ENCODE results near the gene RGPD5. TPM values are rescaled to one million over a fixed set of nuclear protein-coding genes. Genes with fewer than 3 reads are reported as not detected.
"Not testable (repeated sequence)": the region's sequence is repeated elsewhere in the genome, so short reads cannot be mapped to it uniquely, and the experiment has no call there.

RGPD5 gene
- total and polyA plus RNA-seq, 8 donors, result 15.2 to 59.4 (median 31.7) TPM

DNA sequence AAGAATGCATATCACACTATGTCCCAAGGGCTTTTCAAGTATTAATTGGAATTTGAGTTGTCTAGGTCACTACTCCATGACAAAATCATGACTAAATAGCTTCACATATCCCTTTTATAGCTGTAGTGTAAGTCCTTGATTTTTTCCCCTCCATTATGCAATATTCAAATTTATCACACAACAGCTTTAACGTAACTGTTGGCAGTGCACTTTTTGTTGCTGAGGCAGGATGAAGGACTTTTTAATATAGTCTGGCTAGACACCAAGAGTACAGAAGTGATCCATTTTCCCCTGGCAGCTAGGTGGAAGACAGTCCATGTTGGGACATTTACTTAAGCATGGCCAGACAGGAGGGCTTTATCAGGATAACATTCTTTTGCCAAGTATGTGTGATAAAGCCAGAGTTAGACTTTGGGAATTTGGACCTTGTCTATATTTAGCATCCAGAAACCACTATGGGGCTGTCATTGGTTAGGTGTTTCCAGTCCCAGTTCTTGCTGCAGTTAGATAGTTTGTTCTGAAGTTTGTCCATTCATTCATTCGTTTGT lies 11.6 kb upstream of the RGPD5 start:
- H3K36me3 ChIP-seq; H3K4me3 ChIP-seq; intact Hi-C loops (cut with DNase I); H3K4me1 ChIP-seq; DNase-seq; H3K9me3 ChIP-seq; FAIRE-seq; H3K27me3 ChIP-seq; H3K27ac ChIP-seq: not testable (repeated sequence)
- WGBS, 2 donors, result no CpG with 5 or more reads among the region's 2 CpGs
- peak; percentile 40 to 92 (median 72) for ATAC-seq

DNA sequence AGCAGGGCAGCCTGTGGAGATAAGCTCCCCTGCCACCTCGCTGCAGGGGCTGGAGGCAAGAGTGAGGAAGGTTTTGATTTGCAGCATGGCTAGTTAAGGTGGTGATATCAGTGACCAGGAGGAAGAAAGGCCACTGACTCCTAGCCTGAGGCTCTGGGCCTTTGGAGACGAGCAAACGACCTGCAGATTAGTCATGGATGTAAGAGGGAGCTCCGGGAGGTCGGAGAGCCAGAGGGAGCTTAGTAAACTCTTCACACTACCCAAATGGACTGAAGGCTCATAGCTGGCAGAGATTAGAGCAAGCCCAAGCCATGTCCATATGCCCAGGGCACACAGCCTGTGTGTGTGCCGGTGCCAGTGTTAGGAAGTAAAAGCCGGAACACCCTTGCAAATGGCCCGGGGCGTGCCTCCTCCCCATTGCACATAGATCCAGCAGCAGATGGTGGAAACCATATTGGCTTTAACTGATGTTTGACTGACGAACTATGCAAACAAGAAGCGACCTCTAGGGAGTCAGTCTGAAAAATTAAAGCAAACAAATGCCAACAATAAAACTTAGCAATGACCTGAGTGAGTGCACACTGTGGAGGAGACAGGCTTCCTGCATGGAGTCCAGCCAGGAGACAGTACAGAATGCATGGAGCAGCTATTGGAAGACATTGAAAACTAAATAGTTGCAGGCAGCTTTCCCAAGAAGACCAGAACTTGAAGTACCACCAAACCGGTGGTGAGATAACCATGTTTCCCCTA lies 2.4 kb upstream of the RGPD5 start:
- whole genome bisulfite sequencing, 2 donors, result no CpG with 5 or more reads among the region's 12 CpGs
- DNase-seq; FAIRE-seq; H3K4me1 ChIP-seq; H3K4me3 ChIP-seq; H3K36me3 ChIP-seq; H3K27me3 ChIP-seq; H3K9me3 ChIP-seq; intact Hi-C loops (cut with DNase I); H3K27ac ChIP-seq: not testable (repeated sequence)
- peak in 2 of 4 donors; percentile 4 to 8 for ATAC-seq

DNA sequence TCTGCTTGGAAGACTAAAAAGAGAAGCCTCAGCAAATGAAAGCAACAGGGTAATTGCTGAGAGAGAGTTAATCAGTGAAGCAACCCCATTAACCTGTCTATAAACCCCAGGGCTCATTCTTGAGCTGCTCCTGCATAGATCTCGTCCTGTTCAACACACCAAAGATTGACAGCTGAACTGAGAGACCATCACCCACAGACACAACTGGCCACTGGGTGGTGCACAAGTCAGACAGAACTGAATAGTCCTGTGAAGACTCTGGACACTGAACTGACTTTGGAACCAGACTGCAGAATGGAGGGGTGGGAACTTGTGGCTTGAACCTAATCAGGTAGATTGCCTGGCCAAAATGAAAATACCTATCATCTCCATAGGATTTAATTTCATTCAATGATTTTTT lies 1.4 kb upstream of the RGPD5 start:
- intact Hi-C loops (cut with DNase I); FAIRE-seq: not testable (repeated sequence)

DNA sequence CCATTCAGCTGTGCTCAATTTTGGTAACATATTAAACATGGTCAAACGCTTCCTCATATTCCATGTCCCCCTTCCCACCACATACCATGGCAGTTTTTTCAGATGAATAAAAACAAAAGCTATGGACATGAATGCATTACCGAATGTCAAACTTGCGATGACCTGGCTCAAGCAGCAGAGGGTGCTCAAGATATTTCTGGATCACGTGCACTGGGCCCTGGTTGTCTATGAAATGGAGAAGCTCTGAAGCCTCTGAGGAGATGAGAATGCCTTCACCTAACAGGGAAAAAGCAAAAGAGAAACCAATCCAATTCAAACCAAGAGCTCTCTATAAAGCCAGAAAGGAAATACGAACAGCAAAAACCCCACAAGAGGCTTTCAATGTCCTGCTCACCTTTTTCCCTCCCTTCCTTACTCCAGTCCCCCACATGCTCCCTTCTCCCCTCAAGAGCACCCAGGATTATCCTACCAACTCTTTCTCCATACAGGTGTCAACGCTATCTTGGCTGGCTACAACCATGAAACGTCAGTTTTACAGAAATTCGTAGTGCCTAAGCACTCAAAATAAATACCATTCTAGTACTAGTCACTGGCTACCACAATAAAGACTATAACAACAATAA lies 77.1 kb downstream of the RGPD5 start:
- DNase-seq, result not testable (repeated sequence)

More for the DNA sequence above, 1.4 kb upstream of the RGPD5 start:
- no CpG with 5 or more reads among the region's 1 CpG for WGBS, 2 donors
- peak in 3 of 4 donors; percentile 52 to 64 (median 53) for ATAC-seq
- not testable (repeated sequence) for H3K27me3 ChIP-seq, H3K4me1 ChIP-seq, H3K27ac ChIP-seq, H3K4me3 ChIP-seq, H3K36me3 ChIP-seq, H3K9me3 ChIP-seq, DNase-seq

DNA sequence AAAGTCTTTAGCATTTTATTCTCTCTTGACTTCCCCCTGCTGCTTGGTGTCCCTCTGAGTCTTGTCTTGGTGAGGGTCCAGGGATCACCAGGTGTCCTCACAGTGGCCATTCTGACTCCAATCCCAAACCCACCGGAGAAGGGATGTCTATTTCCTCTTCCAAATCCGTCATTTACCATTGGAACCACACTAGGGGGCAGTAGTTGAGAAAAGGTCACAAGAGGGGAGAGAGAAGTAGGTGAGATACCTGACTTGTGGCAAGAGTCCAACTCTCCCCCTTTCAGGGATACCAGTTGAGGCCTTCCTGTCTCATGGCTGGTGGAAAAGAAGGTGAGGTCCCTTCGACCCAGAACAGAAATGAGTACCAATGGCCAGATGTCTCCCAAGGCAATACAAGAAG lies 82.5 kb downstream of the RGPD5 start:
- WGBS, 2 donors, result no CpG with 5 or more reads among the region's 3 CpGs
- FAIRE-seq, result not testable (repeated sequence)

More for the DNA sequence above, 77.1 kb downstream of the RGPD5 start:
- H3K9me3 ChIP-seq; H3K4me1 ChIP-seq; FAIRE-seq; intact Hi-C loops (cut with DNase I); H3K4me3 ChIP-seq; H3K27me3 ChIP-seq; H3K27ac ChIP-seq; H3K36me3 ChIP-seq: not testable (repeated sequence)
- WGBS, 2 donors, result no CpG with 5 or more reads among the region's 8 CpGs
- ATAC-seq, result peak; percentile 85 to 99 (median 93)

DNA sequence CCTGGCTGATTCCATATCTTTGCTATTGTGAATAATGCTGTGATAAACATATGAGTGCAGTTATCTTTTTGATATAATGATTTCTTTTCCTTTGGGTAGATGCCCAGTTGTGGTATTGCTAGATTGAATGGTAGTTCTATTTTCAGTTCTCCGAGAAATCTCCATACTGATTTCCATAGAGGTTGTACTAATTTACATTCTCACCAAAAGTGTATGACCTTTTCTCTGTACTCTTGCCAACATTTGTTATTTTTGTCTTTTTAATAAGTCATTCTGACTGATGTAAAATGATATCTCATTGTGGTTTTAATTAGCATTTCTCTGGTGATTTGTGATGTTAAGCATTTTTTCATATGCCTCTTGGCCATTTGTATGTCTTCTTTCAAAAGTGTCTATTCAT lies 88.0 kb downstream of the RGPD5 start:
- H3K9me3 ChIP-seq; ATAC-seq; H3K4me3 ChIP-seq; H3K27ac ChIP-seq; intact Hi-C loops (cut with DNase I); H3K36me3 ChIP-seq; H3K4me1 ChIP-seq; H3K27me3 ChIP-seq; DNase-seq: not testable (repeated sequence)
- peak; percentile 45 for FAIRE-seq
- no CpG with 5 or more reads among the region's 1 CpG for WGBS, 2 donors

More for the DNA sequence above, 82.5 kb downstream of the RGPD5 start:
- H3K9me3 ChIP-seq; intact Hi-C loops (cut with DNase I); H3K4me1 ChIP-seq; H3K27me3 ChIP-seq; DNase-seq; ATAC-seq; H3K4me3 ChIP-seq; H3K27ac ChIP-seq; H3K36me3 ChIP-seq: not testable (repeated sequence)

DNA sequence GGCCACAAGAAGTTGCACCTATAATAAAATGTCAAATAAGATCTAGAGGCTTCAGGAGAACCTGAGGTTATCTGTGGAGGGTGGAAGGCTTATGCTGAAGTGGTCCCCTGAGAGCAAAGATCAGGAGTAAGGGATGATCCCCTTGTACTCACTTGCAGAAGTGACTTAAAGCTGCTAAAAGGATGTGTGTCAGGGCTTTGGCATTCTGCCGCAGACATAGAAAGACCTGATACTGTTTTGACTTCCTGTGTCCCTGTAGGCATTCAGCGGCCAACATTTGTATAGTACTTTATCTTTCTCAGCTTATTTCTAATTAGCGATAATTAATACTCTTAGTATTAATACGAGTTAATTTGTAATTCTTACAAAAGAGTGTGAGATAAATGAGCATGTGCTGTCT lies 94.3 kb downstream of the RGPD5 start:
- H3K27me3 ChIP-seq; H3K9me3 ChIP-seq; H3K4me1 ChIP-seq; intact Hi-C loops (cut with DNase I); H3K36me3 ChIP-seq; FAIRE-seq; H3K27ac ChIP-seq; ATAC-seq; DNase-seq; H3K4me3 ChIP-seq: not testable (repeated sequence)
- WGBS, 2 donors, result no CpG with 5 or more reads among the region's 4 CpGs

DNA sequence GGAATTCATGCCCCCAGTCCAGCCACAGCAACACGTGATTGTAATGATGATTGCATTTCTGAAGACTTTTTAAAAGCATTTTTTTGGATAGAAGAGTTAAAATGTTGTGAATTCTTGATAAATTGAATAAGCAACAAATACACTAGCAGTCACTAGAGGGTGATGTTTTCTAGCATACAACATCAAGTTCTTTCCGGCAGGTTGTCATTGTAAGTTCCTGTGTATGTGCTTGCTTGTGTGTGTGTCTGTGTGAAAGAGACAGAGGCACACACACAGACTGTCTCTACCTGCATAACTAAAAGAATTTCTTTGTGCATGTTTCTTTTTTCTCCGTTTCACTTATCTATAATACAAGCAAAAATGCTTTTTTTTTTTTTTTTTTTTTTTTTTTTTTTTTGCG lies 95.8 kb downstream of the RGPD5 start:
- peak; percentile 62 to 83 (median 82) for ATAC-seq
- WGBS, 2 donors, result no CpG with 5 or more reads among the region's 4 CpGs
- DNase-seq; H3K4me1 ChIP-seq; FAIRE-seq; H3K36me3 ChIP-seq; H3K27me3 ChIP-seq; intact Hi-C loops (cut with DNase I); H3K9me3 ChIP-seq; H3K27ac ChIP-seq; H3K4me3 ChIP-seq: not testable (repeated sequence)

DNA sequence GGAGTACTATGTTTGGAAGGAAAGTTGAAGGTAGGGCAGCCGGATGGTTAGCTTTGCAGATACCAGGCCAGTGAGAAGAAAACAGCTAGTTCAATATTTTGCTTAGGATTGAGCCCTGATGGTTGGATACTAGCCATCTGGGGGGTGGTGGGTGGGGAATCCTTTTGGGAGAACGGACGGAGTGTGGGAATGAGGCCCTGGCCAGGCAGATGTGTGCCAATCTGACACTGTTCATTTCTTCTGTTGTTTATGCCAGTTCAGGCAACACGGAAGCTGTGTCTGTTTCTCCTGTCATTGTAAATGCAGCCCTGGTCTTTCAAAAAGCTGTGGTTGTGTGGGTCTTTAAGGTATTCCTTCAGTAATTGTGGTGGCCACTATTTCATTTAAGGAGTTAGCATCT lies 96.9 kb downstream of the RGPD5 start:
- ATAC-seq, result peak; percentile 63 to 70 (median 66)
- intact Hi-C loops (cut with DNase I); H3K27ac ChIP-seq; FAIRE-seq; H3K4me3 ChIP-seq; H3K36me3 ChIP-seq; H3K9me3 ChIP-seq; H3K4me1 ChIP-seq; H3K27me3 ChIP-seq; DNase-seq: not testable (repeated sequence)
- WGBS, 2 donors, result no CpG with 5 or more reads among the region's 4 CpGs

DNA sequence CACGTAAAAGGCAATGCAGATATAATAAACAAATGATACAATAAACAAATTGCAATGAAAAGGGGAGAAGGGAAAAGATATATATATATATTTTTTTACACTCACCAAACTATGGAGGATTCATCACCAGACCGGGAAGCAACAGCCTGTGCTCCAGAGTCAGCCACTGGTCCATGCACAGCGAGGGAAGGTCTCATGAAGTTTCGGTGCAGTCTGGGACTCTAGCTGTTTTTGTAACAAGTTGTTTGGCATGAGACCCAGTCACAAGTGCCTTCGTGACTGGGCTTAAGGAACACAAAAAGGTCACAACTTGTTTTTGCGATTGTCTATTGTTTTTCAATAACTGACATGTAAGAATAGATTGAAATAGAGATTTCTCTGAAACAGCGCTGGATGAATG lies 99.6 kb downstream of the RGPD5 start:
- H3K4me1 ChIP-seq; H3K36me3 ChIP-seq; FAIRE-seq; intact Hi-C loops (cut with DNase I); H3K27me3 ChIP-seq; H3K9me3 ChIP-seq; H3K4me3 ChIP-seq; H3K27ac ChIP-seq; DNase-seq: not testable (repeated sequence)
- no CpG with 5 or more reads among the region's 7 CpGs for WGBS, 2 donors
- ATAC-seq, result peak in 3 of 4 donors; percentile 41 to 50 (median 42)

DNA sequence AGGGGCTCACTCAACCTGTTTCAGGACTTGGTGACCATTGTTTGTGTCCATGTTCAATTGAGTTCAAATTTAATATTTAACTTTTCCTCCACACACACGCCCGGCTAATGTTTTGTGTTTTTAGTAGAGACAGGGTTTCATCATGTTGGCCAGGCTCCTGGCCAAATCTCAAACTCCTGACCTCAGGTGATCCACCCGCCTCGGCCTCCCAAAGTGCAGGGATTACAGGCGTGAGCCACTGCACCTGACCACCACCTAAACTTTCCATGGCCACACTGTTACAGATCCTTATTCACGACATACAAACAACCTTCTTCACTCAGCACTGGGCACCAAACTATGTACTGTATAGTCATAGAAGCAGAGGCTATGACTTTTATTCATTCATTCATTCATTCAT lies 100.0 kb downstream of the RGPD5 start:
- H3K4me3 ChIP-seq; H3K27ac ChIP-seq; intact Hi-C loops (cut with DNase I); FAIRE-seq; DNase-seq; H3K27me3 ChIP-seq; H3K9me3 ChIP-seq; H3K4me1 ChIP-seq; H3K36me3 ChIP-seq: not testable (repeated sequence)
- ATAC-seq, result peak; percentile 29 to 44 (median 38)
- WGBS, 2 donors, result no CpG with 5 or more reads among the region's 6 CpGs

DNA sequence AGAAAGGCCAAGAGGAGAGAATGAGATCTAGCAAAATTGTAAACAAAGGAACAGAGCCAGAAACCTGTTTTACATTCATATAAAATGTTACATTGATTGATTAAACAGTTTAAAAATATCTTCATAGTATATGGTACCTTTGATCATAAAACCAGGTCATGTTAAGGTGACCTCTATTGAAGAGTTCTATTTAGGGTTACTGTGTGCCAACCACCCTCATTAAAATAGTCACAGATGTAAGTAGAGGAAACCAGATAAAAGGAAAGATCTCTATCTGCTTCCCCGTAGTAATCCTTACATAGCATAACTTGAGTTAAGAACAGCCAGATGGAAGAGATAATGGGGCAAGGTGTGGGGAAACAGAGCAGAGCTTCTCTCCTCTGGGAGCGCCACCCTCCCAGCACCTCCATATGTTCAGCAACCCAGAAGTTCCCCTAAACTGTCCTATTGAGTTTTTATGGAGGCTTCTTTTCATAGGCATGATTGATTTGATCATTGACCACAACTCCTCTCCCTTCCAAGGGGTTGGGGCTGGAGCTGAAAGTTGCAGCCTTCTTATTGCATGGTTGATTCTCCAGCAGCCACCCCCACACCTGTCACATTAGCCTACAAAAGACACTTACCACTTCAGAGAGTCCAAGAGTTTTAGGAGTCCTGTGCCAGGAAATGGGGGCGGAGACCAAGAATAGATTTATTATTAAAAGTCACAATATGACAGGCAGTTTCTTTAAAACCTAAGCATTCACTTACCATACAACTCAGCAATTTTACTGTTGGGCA lies 101.2 kb downstream of the RGPD5 start:
- H3K27ac ChIP-seq; H3K4me1 ChIP-seq; intact Hi-C loops (cut with DNase I); DNase-seq; H3K27me3 ChIP-seq; ATAC-seq; H3K9me3 ChIP-seq; H3K36me3 ChIP-seq; FAIRE-seq; H3K4me3 ChIP-seq: not testable (repeated sequence)
- WGBS, 2 donors, result no CpG with 5 or more reads among the region's 3 CpGs

Data from pancreas (tissue), 10 donors.